ENCODE data around the gene LEFTY2.
"Not testable (repeated sequence)": the region's sequence is repeated elsewhere in the genome, so short reads cannot be mapped to it uniquely, and the experiment has no call there.

The LEFTY2 gene

DNA sequence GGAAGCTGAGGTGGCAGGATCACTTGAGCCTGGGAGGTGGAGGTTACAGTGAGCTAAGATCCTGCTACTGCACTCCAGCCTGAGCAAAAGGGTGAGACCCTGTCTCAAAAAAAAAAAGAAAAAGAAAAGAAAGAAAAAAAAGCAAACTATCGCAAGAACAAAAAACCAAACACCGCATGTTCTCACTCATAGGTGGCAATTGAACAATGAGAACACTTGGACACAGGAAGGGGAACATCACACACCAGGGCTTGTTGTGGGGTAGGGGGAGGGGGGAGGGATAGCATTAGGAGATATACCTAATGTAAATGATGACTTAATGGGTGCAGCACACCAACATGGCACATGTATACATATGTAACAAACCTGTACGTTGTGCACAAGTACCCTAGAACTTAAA is 11.6 kb downstream of the LEFTY2 start:
- DNase-seq (ENCODE audit: low spot score), result not testable (repeated sequence)

DNA sequence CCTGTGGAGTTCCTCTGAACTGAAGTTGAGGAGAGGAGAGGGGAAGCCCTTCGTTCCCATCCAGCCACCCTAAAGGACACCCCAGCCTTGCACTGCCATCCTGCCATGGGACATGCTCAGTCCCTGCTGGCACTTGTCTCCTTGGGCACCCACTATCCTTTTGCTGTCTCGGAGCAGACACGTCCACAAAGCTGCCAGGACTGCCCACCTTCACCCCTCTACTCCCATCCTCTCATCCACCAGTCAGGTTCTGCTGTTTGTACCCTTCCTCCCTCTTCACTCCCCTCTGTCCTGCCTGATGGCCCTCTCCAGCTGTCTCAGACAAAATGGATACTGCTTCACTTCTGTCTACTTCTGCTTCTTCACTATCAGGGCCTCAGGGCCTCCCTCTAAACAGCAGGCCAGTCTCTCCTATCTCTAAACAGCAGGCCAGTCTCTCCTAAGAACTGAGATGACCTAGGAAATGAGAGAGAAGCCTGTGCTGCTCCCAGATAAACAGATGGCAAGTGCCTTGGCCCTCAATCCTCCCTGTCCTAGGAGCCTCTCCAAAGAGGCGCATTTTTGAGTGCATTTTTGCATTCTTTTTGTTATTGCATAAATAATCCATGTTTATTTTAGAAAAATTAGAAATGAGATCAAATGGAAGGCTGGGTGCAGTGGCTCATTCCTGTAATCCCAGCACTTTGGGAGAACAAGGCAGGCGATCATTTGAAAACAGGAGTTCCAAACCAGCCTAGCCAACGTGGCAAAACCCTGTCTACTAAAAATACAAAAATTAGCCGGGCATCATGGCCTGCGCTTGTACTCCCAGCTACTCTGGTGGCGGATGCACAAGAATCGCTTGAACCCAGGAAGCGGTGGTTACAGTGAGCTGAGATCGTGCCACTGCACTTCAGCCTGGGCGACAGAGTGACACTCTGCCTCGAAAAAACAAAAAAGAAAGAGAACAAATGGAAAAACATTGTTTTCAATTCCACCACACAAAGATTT is 12.5 kb downstream of the LEFTY2 start:
- no peak for DNase-seq (ENCODE audit: low spot score)

DNA sequence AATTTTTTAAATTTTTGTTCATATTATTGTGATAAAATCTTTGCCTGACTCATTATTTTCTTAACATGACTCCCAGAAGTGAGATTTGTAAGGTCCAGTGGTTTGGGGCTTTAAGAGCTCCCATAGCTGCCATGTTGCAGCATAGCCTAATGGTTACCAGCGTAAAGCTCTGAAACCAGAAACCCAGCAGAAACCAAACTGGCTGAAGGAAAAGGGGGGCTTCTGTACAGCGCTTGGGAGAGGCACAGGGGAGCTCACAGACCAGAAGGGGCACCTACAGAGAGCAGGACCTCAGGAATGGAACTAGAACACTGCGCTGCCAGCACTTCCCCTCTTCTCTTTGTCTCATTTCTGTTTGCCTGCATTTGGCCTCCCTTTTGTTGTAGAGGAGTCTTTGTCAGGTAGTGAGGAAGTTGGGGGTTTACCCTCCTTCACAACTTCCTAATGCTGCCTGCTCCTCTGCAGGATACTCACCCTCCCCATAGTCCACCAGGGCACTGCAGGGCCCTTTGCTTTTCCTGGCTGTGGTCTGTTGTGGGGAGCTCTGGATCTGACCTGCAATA is 14.4 kb downstream of the LEFTY2 start:
- DNase-seq (ENCODE audit: low spot score), result no peak

DNA sequence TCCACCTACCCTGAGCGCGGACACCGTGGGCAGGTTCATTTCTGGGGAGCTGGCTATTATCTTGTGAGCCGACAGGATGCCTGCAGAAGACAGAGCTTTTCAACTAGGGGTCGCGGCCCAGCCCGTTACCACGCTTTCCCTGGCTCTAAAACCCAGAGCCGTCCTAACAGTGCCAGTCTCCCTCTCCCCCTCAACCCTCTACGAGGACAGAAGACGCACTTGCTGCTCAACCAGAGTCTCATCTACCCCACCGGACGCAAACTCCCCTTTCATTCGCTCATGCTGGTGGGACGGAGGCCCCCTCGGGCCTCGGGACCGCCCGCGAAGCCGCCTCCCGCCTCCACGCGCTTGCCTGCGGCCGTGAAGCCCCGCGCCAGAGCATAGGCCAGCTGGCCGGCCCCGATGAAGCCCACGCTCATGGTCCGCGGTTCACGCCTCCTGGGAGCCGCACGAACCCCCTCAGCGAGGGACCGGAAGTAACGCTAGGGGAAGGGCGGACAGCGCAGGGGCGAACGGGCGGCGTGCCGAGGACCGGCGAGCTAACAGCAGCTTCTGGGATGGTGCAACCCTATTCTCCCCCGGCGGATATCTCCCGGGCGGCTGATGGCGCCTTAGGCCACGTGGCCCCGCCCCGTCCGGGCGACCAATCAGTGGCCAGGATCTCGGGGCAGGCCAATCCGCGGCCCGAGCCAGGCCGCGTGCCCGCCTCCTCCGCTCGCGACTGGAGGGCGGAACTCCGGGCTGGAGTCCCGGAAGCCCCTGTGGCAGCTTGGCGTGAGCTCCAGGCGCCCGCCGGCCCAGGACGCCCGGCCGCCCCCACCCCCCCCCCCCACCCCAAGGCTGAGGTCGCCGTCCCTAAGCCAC is 17.1 kb downstream of the LEFTY2 start, which contains the start of gene PYCR2:
Gene PYCR2, minus strand, starts transcription at position 559 of the 864 bp plus-strand sequence. Its CDS starts 140 bp downstream, at position 419.
- DNase-seq (ENCODE audit: low spot score), result peak; percentile 99

GRCh38 chr1:225923381-225923691 is 17.7 kb downstream of the LEFTY2 start:
- no peak for DNase-seq (ENCODE audit: low spot score)

DNA sequence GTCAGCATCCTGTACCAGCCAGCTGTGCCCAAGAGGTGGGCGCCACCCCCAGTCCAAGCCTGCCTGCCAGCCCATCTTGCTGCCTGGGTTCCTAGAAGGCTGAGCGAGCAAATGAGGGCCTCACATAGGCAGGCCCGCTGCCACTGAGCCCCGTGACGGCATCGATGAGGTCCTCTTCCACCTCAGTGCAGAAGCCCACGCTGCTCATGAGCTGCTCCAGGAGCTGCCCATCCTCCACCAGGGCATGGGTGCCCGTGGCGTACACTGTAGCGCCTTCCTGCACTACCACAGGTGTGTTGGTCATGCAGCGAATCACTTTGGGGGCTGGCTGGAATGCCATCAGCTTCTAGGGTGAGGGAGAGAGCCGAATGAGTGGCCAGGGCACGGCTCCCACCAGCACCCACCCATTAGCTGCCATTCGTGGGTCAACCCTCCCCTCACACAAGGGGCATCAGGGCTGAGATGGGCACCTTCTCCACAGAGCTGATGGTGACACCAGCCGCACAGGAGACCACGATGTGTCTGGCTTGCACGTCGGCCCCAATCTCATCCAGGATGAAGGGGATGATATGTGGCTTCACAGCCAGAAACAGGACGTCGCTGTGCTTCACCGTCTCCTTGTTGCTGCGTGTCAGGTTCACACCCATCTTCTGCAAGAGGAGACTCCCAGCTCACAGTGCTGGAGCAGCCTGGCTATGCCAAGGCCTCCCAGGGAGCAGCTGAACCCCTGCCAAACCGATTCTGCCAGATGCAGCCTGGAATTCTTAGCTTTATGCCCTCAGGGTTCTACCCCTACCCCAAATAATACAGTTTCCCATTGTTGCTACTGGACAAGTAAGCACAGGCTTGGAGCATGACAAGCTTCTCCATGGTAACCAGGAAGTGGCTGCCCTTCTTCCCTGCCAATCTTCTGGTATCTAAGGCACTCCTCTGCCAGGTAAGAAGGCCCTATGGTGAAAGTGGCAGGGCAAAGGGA is 19.0 kb downstream of the LEFTY2 start:
- DNase-seq (ENCODE audit: low spot score), result no peak

- DNase-seq (ENCODE audit: low spot score), result peak; percentile 88
Observed at GRCh38 chr1:225919906-225920305, 21.1 kb downstream of the LEFTY2 start.

DNA sequence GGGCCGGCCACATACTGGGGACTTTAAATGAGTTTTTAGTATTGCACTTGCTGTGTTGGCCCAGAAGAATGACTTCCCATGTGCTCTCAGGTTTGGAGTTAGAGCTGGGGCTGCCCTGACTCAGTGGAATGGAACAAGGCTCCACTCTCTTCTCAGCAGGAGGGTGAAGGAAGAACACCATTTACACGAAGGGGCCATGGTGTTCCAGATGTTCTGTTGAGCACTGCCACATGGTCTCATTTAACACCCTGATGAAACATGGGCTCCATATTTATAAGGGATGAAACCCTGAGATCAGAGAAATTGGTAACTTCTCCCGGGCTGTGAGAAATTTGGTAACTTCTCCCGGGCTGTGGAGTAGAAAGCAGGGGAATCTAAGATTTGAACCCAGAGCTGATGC is 22.7 kb downstream of the LEFTY2 start:
- no peak for DNase-seq (ENCODE audit: low spot score)

DNA sequence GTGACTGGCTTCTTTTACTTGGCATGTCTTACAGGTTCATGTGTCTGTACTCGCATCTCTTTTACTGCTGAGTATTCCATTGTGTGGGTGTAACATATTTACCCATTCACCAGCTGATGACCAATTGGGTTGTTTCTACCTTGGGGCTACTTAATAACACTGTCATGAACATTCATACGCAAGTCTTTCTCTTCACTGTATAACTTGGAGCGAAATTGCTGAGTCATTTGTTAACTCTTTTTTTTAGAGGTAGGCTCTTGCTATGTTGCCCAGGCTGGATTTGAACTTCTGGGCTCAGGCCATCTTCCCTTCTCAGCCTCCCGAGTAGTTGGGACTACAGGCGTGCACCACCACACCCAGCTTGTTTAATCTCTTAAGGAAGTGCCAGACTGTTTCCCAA is 23.5 kb downstream of the LEFTY2 start:
- DNase-seq (ENCODE audit: low spot score), result no peak

- DNase-seq (ENCODE audit: low spot score), result no peak
Observed at GRCh38 chr1:225917101-225917500, 23.9 kb downstream of the LEFTY2 start.

GRCh38 chr1:225915538-225915991 is 25.5 kb downstream of the LEFTY2 start:
- no peak for DNase-seq (ENCODE audit: low spot score)

DNA sequence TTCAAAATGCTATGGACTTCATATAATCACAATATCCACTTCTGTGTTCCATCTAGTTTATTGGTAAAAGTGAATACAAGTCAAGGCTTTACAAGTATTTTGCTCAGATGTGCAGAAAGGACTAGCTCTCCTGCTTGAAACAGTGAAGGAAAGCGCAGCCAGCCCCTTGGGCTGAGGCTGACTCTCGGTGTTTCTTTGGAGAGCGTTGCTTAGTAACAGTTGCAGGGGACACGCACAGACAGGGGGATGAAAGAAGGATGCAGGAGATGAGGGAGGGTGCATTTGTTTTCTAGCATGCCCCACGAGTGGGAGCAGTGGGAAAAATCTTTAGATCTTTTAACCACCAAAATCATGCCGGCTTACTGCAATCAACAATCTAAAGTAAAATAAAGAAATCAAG is 26.1 kb downstream of the LEFTY2 start:
- no peak for DNase-seq (ENCODE audit: low spot score)

GRCh38 chr1:225914391-225914790 is 26.6 kb downstream of the LEFTY2 start:
- no peak for DNase-seq (ENCODE audit: low spot score)

GRCh38 chr1:225911191-225912130 is 29.6 kb downstream of the LEFTY2 start:
- DNase-seq (ENCODE audit: low spot score), result peak; percentile 91

GRCh38 chr1:225909477-225909876 is 31.5 kb downstream of the LEFTY2 start:
- DNase-seq (ENCODE audit: low spot score), result no peak

- DNase-seq (ENCODE audit: low spot score), result no peak
Observed at GRCh38 chr1:225908773-225909172, 32.2 kb downstream of the LEFTY2 start.

GRCh38 chr1:225908013-225908640 is 32.9 kb downstream of the LEFTY2 start:
- DNase-seq (ENCODE audit: low spot score), result no peak

DNA sequence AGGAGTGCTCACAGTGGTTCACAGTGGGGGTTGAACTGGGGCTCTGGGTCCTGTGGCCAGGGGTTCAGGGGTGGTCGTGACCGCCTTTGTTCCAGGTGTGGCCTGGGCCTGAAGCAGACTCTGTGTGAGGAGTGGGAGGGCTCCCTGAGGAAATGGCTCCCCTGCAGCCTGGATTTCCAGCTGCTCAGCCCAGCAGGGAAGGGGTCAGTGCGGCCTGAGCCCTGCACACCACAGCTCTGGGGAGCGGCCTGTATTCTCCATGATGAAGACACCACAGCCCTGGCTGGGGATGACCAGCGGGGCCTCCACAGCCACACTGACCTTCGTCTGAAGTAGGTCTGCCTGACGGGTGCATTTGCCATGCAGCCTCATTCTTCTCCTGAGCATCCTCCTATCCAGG is 33.7 kb downstream of the LEFTY2 start:
- no peak for DNase-seq (ENCODE audit: low spot score)

- no peak for DNase-seq (ENCODE audit: low spot score)
Observed at GRCh38 chr1:225906467-225906866, 34.6 kb downstream of the LEFTY2 start.

GRCh38 chr1:225903623-225904022 is 37.4 kb downstream of the LEFTY2 start:
- DNase-seq (ENCODE audit: low spot score), result no peak
